HG02870 (cell line): ENCODE results near the gene BTBD3.

Experiments
- ATAC-seq: cut with Tn5 transposase; IDR thresholded peaks from one replicate; pipeline ENCODE4 v1.9.1; 2021; ENCODE audit warnings: mild to moderate bottlenecking, moderate library complexity; ENCODE audit not compliant: unreplicated experiment

Gene BTBD3

DNA sequence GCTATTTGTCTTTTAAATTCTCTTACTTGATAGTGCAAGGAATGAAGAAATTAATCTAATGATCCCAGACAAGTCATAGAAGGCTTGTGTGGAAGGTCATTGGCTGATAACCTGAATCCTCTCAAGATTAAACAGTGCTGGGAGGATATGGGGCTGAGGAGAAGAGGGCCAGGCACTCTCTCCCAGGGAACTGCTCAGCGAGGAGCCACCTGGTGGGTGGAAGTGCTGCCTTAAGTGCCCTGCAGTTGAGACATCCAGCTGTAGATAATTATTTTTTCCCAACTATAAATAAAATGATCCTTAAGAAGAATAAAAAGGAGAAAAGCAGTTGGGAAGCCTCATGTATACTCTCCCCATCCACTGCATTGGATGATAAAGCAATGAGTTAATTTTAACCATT lies 47.9 kb downstream of the BTBD3 start:
- ATAC-seq = no peak

DNA sequence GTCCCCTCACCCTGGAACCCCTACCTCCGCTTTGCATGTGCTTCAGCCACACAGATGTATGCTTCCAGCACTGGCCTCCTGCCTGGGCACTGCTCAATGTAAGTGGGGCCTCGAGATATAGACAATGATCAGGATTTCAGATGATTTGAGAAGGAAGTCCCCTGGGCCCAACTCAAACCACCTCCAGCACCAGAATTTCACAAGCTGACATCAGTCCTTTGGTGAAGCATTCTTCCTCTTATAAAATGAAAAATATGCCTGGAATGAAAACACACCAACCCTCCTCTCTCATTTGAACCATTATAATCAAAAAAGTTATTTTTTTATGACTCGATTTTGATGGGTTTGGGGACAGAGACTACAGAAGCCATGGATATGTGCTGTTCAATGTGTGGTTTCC lies 48.5 kb downstream of the BTBD3 start:
- no peak for ATAC-seq

DNA sequence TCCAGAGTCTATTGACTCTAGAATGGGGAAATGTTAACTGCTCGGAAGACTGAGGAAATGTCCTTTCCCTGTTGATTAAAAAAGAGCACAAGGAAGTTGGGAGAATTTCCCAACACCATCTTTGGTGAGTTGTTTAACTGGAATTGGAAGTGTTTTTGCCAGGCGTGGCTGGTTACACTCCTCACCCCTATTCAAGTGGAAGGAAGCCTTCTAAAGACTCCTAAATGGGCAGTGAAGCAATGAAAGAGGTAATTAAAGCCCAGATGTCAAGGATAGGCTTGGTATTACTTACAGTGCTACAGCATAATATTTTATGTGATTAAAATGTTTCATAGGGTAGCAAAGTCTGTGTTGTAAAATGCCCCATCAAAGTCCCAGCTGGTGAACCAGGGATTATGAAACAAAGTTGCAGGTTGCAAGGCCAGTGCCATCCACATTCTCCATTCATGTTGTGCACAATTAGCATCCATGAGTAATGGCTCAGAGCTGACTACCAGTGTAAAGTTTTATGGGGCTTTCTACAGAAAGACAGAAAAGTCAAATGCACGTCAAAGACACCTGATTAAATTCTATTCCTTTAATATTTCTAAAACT lies 52.6 kb downstream of the BTBD3 start:
- ATAC-seq = no peak

DNA sequence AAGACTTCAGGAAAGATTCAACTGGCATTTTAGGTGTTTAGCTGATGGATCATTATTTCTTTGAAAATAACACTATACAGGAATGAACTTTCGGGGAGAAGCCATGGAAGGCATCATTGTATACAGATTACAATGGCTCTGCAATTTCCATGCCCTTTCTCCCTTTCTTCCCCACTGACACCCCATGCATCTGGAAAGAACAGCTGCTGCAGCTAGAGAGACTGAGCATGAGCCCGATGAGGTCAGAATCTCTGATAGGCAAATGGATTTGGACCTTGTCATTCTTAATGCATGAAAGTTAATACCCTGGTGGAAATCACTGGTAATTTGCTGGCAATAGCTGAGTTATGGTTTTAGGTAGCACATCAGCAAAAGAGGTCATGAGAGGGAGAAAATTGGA lies 54.8 kb downstream of the BTBD3 start:
- ATAC-seq = no peak
